ENCODE data around the gene SLC16A11. TPM values are rescaled to one million over a fixed set of nuclear protein-coding genes. Genes with fewer than 3 reads are reported as not detected.
A peak's percentile ranks its signal among the peaks of the same experiment; 100 is the strongest.

SLC16A11 gene
- total and polyA plus RNA-seq, 10 of the 15 experiments (the other 5 are each of a cell fraction or from before 2014, with no cell fraction given) = 0.11 to 2.7 (median 0.84) TPM

- in situ Hi-C loops (cut with MboI) = no loop called here
- FAIRE-seq = no peak
- no peaks in the 10 kb centered on the region for H3K79me2 ChIP-seq (ENCODE audit: control insufficient read depth, insufficient read depth, low read length)
- no peak for TF ChIP-seq RB1 (IDR thresholded peaks at IDR 0.05; ENCODE audit: borderline replicate concordance)
- TF ChIP-seq FOXK2 (IDR thresholded peaks at IDR 0.05) = no peak
- TF ChIP-seq ZNF207 (IDR thresholded peaks at IDR 0.05; ENCODE audit: borderline replicate concordance) = no peak
- TF ChIP-seq JUNB (IDR thresholded peaks at IDR 0.05) = peak; percentile 68
- TF ChIP-seq IKZF2 (IDR thresholded peaks at IDR 0.05) = peak in 1 of 2 experiments; percentile 24; a peak in 1 of 4 replicates
- 0 out of 2 replicates have a peak, but pooled peaks have one; percentile 31 for TF ChIP-seq ZNF217 (IDR thresholded peaks at IDR 0.05)
- no peak for TF ChIP-seq LARP7 (IDR thresholded peaks at IDR 0.05)
- no peak for TF ChIP-seq CHD2 (IDR thresholded peaks at IDR 0.05; ENCODE audit: borderline replicate concordance, low read depth, low read length)
- TF ChIP-seq ATF7 (IDR thresholded peaks at IDR 0.05; ENCODE audit: low read depth) = 0 out of 2 replicates have a peak, but pooled peaks have one; percentile 10
- TF ChIP-seq, protein P1, sequence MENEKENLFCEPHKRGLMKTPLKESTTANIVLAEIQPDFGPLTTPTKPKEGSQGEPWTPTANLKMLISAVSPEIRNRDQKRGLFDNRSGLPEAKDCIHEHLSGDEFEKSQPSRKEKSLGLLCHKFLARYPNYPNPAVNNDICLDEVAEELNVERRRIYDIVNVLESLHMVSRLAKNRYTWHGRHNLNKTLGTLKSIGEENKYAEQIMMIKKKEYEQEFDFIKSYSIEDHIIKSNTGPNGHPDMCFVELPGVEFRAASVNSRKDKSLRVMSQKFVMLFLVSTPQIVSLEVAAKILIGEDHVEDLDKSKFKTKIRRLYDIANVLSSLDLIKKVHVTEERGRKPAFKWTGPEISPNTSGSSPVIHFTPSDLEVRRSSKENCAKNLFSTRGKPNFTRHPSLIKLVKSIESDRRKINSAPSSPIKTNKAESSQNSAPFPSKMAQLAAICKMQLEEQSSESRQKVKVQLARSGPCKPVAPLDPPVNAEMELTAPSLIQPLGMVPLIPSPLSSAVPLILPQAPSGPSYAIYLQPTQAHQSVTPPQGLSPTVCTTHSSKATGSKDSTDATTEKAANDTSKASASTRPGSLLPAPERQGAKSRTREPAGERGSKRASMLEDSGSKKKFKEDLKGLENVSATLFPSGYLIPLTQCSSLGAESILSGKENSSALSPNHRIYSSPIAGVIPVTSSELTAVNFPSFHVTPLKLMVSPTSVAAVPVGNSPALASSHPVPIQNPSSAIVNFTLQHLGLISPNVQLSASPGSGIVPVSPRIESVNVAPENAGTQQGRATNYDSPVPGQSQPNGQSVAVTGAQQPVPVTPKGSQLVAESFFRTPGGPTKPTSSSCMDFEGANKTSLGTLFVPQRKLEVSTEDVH (IDR thresholded peaks at IDR 0.05; ENCODE audit: low read depth, partially characterized antibody) = no peak
- TF ChIP-seq DPF2 (IDR thresholded peaks at IDR 0.05) = peak; percentile 34; the same call in 1 of the 2 replicates
- TF ChIP-seq, protein P2, sequence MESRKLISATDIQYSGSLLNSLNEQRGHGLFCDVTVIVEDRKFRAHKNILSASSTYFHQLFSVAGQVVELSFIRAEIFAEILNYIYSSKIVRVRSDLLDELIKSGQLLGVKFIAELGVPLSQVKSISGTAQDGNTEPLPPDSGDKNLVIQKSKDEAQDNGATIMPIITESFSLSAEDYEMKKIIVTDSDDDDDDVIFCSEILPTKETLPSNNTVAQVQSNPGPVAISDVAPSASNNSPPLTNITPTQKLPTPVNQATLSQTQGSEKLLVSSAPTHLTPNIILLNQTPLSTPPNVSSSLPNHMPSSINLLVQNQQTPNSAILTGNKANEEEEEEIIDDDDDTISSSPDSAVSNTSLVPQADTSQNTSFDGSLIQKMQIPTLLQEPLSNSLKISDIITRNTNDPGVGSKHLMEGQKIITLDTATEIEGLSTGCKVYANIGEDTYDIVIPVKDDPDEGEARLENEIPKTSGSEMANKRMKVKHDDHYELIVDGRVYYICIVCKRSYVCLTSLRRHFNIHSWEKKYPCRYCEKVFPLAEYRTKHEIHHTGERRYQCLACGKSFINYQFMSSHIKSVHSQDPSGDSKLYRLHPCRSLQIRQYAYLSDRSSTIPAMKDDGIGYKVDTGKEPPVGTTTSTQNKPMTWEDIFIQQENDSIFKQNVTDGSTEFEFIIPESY (IDR thresholded peaks at IDR 0.05) = peak; percentile 43; the same call in 1 of the 2 replicates
- TF ChIP-seq SMARCA5 (IDR thresholded peaks at IDR 0.05) = no peak
- TF ChIP-seq ETV6 (conservative IDR thresholded peaks at IDR 0.05 in 1 of 2, IDR thresholded peaks at IDR 0.05 in 1 of 2; ENCODE audit: borderline replicate concordance in 1 of 2, low read depth in 1 of 2) = 0 out of 4 replicates have a peak, but pooled peaks of 1 of the 2 experiments have one; percentile 11
- TF ChIP-seq YY1 (IDR thresholded peaks at IDR 0.05; ENCODE audit: low read depth, low read length) = no peak
- TF ChIP-seq NR2F1 (conservative IDR thresholded peaks at IDR 0.05) = peak; percentile 75
- TF ChIP-seq IKZF1 (conservative IDR thresholded peaks at IDR 0.05) = peak; percentile 40
- TF ChIP-seq GATAD2B (conservative IDR thresholded peaks at IDR 0.05; ENCODE audit: low read depth) = no peak
- peak; percentile 17; the same call in 1 of the 2 replicates for TF ChIP-seq NFIC (IDR thresholded peaks at IDR 0.05; ENCODE audit: low read depth, low read length)
- peak; percentile 25; the same call in 1 of the 2 replicates for TF ChIP-seq EED (IDR thresholded peaks at IDR 0.05; ENCODE audit: low read depth)
- peak; percentile 58; the same call in 1 of the 2 replicates for TF ChIP-seq TCF7 (IDR thresholded peaks at IDR 0.05; ENCODE audit: borderline replicate concordance)
- H3K36me3 ChIP-seq (ENCODE audit: control insufficient read depth in 2 of 2, insufficient read depth in 2 of 2, low read length in 1 of 2) = no peaks in the 10 kb centered on the region
- DNase-seq (ENCODE audit: low read depth, low spot score) = no peak
- H2AFZ ChIP-seq (ENCODE audit: control insufficient read depth, low read depth, low read length) = no peak overlapping the region
- BruUV-seq (replicated peaks) = no TSS peak
- no peaks in the 10 kb centered on the region for H3K9me3 ChIP-seq (replicated peaks; ENCODE audit: control insufficient read depth, insufficient read depth, low read length)
- ChIA-PET RAD21 (ENCODE audit: unreplicated experiment) (interaction anchor here (0.6 kb wide), 1 partner anchor 73 kb away, joined by 4 read pairs; no protein-coding TSS in a partner anchor), SMC1A (ENCODE audit: uncharacterized antibody, unreplicated experiment) (interaction anchor here (0.7 kb wide), 1 partner anchor 72 kb away, joined by 3 read pairs; no protein-coding TSS in a partner anchor), POLR2A (no interaction called here), CTCF (interaction anchor here (3.0 to 21.9 kb wide), 2 partner anchors 15 to 77 kb away, joined by 9 to 590 read pairs; no protein-coding TSS in a partner anchor)
- no peak overlapping the region for H3K27ac ChIP-seq (ENCODE audit: control insufficient read depth, insufficient read depth)
- H3K27me3 ChIP-seq (replicated peaks in 1 of 2; ENCODE audit: control insufficient read depth in 2 of 2, insufficient read depth in 2 of 2, low read length in 1 of 2) = no peaks in the 10 kb centered on the region
- WGBS (ENCODE audit: insufficient coverage, insufficient replicate concordance, low lambda C conversion rate, missing lambda C conversion rate) = 39% methylated on average over 6 of the region's 6 CpGs
- no peak overlapping the region for H3K9ac ChIP-seq (ENCODE audit: control insufficient read depth, insufficient read depth, low read length)
- ATAC-seq = peak; percentile 81
- intact Hi-C loops (cut with micrococcal nuclease; ENCODE audit: unreplicated experiment) = no loop called here
- H4K20me1 ChIP-seq (ENCODE audit: control insufficient read depth, insufficient read depth) = no peaks in the 10 kb centered on the region
- H3K4me3 ChIP-seq = no peak overlapping the region
- no peak overlapping the region for H3K4me2 ChIP-seq (ENCODE audit: control insufficient read depth, insufficient read depth)
- H3K4me1 ChIP-seq (ENCODE audit: control insufficient read depth, insufficient read depth, low read length) = no peaks in the 10 kb centered on the region
These were observed 16.4 kb upstream of the SLC16A11 start for GRCh38 chr17:7060165-7060891.

All from GM12878 (cell line).